ENCODE measurements around the gene GJC3.

DNA sequence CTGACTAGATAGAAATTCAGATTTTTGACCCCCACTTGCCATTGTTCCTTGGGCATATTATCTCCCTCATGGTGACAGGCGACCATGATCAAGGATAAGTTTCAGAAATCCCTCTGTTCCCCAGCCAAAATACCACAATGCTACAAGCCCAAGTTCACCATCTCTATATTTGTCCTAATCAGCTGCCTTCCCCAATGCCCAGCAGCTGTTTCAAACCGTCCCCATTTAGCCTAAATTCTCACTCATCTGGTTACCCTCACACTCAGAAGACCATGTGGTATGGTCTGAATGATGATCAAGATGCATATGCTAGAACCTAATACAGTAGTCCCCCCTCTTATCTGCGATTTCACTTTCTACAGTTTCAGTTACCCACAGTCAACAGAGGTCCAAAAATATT, 956 bp upstream of the GJC3 start:
- TF ChIP-seq CTCF (IDR thresholded peaks at IDR 0.05) (no peak), POLR2A (IDR thresholded peaks at IDR 0.05) (no peak), POLR2AphosphoS5 (IDR thresholded peaks at IDR 0.05) (no peak)
